Fibroblast of the aortic adventitia (primary cell): Measurements from ENCODE around the gene FAIM. TPM values are rescaled to one million over a fixed set of nuclear protein-coding genes. Genes with fewer than 3 reads are reported as not detected.
"Not testable (repeated sequence)": the region's sequence is repeated elsewhere in the genome, so short reads cannot be mapped to it uniquely, and the experiment has no call there.

Source experiments
- DNase-seq: peaks from one replicate; pipeline ENCODE4 v3.0.0-alpha.2; 2010; ENCODE audit warnings: low read depth
- H3K4me3 ChIP-seq: 2 replicates; pipeline ENCODE4 v1.5.1; 2011; ENCODE audit warnings: low read depth, mild to moderate bottlenecking, control low read depth, low read length, moderate library complexity
- CTCF ChIP-seq: IDR thresholded peaks from 2 replicates; pipeline ENCODE4 v1.5.1; 2011; ENCODE audit warnings: mild to moderate bottlenecking, low read length, control low read depth, inconsistent platforms; ENCODE audit not compliant: insufficient read depth
- total RNA-seq: library from RNA; depleted of rRNA; stranded (reverse); fragments of >200 nt; gene quantifications from 2 replicates; pipeline ENCODE4 v1.2.3, GENCODE V29; 2012; ENCODE audit warnings: low replicate concordance

The FAIM gene
- total RNA-seq, 1 donor: 16.1 TPM

- H3K4me3 ChIP-seq: no peak overlapping the region
- DNase-seq: no peak
- TF ChIP-seq CTCF: no peak
These were observed 70.4 kb downstream of the FAIM start for GRCh38 chr3:138678874-138679392.

DNA sequence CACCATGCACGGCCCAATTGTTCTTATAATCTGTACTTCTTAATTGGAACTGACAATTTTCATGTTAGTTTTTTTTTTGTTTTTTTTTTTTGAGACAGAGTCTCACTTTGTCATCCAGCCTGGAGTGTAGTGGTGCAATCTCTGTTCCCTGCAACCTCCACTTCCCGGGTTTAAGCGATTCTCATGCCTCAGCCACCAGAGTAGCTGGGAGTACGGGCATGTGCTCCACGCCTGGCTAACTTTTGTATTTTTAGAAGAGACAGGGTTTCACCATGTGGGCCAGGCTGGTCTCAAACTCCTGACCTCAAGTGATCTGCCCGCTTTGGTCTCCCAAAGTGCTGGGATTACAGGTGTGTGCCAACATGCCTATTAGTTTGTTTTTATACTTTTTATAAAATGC lies 72.4 kb downstream of the FAIM start:
- H3K4me3 ChIP-seq, DNase-seq: not testable (repeated sequence)

GRCh38 chr3:138681463-138682220 lies 73.1 kb downstream of the FAIM start:
- DNase-seq: no peak
- H3K4me3 ChIP-seq: no peak overlapping the region
- TF ChIP-seq CTCF: no peak

GRCh38 chr3:138682648-138683047 lies 74.1 kb downstream of the FAIM start:
- no peak for DNase-seq
- no peak for TF ChIP-seq CTCF
- H3K4me3 ChIP-seq: no peak overlapping the region

Other genes with a start within 250 kb of the FAIM start
- gene ESYT3, start 174.2 kb upstream of the FAIM start, total RNA-seq: 0.27 and 0.65 TPM in 2 replicates
- gene CEP70, start 14.5 kb upstream of the FAIM start, total RNA-seq: 14.6 TPM in 2 replicates
- 4.4 and 9.9 TPM in 2 replicates for gene PIK3CB, start 226.2 kb downstream of the FAIM start, total RNA-seq